ENCODE data around the gene KLHL26.
"Not testable (repeated sequence)": the region's sequence is repeated elsewhere in the genome, so short reads cannot be mapped to it uniquely, and the experiment has no call there.

KLHL26 gene

GRCh38 chr19:18636969-18637629, at the start of gene KLHL26:
Gene KLHL26, plus strand, starts transcription at chr19:18637028. Its CDS starts 27 bp downstream, at chr19:18637055.
- no peak for DNase-seq (ENCODE audit: low read depth)

GRCh38 chr19:18587561-18587960, 49.3 kb upstream of the KLHL26 start:
- DNase-seq (ENCODE audit: low read depth) = no peak

- DNase-seq (ENCODE audit: low read depth) = no peak
Measured at GRCh38 chr19:18587962-18588610, 48.7 kb upstream of the KLHL26 start.

- peak; percentile 43 for DNase-seq (ENCODE audit: low read depth)
Measured at GRCh38 chr19:18588611-18589379, 48.0 kb upstream of the KLHL26 start, which contains the start of gene REX1BD. Gene REX1BD, plus strand, starts transcription at chr19:18588798. Its CDS starts 4 bp downstream, at chr19:18588802.

- no peak for DNase-seq (ENCODE audit: low read depth)
Measured at GRCh38 chr19:18589380-18590272, 47.2 kb upstream of the KLHL26 start.

- no peak for DNase-seq (ENCODE audit: low read depth)
Measured at GRCh38 chr19:18590273-18591272, 46.3 kb upstream of the KLHL26 start.

- DNase-seq (ENCODE audit: low read depth) = no peak
Measured at GRCh38 chr19:18591735-18592385, 45.0 kb upstream of the KLHL26 start.

- not testable (repeated sequence) for DNase-seq (ENCODE audit: low read depth)
Measured at GRCh38 chr19:18592732-18593131, 44.1 kb upstream of the KLHL26 start.

- no peak for DNase-seq (ENCODE audit: low read depth)
Measured at GRCh38 chr19:18593367-18594095, 43.3 kb upstream of the KLHL26 start.

GRCh38 chr19:18594096-18594823, 42.6 kb upstream of the KLHL26 start:
- peak; percentile 55 for DNase-seq (ENCODE audit: low read depth)

- DNase-seq (ENCODE audit: low read depth) = no peak
Measured at GRCh38 chr19:18594824-18595373, 41.9 kb upstream of the KLHL26 start.

GRCh38 chr19:18595475-18595874, 41.4 kb upstream of the KLHL26 start:
- DNase-seq (ENCODE audit: low read depth) = no peak

- no peak for DNase-seq (ENCODE audit: low read depth)
Measured at GRCh38 chr19:18596752-18597157, 40.1 kb upstream of the KLHL26 start.

GRCh38 chr19:18597809-18598660, 38.8 kb upstream of the KLHL26 start:
- no peak for DNase-seq (ENCODE audit: low read depth)

GRCh38 chr19:18599485-18599884, 37.3 kb upstream of the KLHL26 start:
- DNase-seq (ENCODE audit: low read depth) = no peak

- DNase-seq (ENCODE audit: low read depth) = not testable (repeated sequence)
Measured at GRCh38 chr19:18600692-18601397, 36.0 kb upstream of the KLHL26 start.

GRCh38 chr19:18601875-18602274, 35.0 kb upstream of the KLHL26 start:
- DNase-seq (ENCODE audit: low read depth) = no peak
